Measurements from ENCODE around the gene WNT7A. TPM values are rescaled to one million over a fixed set of nuclear protein-coding genes. Genes with fewer than 3 reads are reported as not detected.

The WNT7A gene
- total and polyA plus RNA-seq, 2 donors (not counting 3 experiments of a cell fraction or from before 2014, with no cell fraction given): not detected

DNA sequence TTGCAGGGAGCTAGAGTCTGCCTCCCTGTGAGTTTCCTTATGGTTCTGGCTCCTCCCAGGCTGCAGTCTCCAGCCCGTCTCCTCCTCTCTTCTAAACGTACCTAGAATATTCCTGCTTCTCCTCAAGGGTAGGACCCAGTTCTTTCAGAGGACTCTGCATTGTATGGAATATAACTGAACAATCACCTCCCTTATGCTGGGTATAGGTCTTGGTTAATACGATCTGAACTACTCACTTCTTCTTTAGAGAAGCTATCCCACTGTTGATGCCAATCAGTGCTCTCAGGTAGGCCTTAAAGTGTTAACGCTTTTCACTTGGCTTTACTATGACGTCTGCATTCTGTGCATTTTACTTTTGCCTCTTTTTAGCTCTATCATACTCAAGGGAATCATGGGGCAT, 98.5 kb downstream of the WNT7A start:
- TF ChIP-seq MYC (IDR thresholded peaks at IDR 0.05; ENCODE audit: low read depth, low read length): no peak
- FAIRE-seq (no peak), DNase-seq (ENCODE audit: low read depth, low spot score) (no peak)
- ChIA-PET POLR2A (no interaction called here), CTCF (no interaction called here)
- no peak overlapping the region for H3K9ac ChIP-seq (replicated peaks; ENCODE audit: extremely low read depth, insufficient read depth, low read length)
- no peak overlapping the region for H3K27ac ChIP-seq (ENCODE audit: insufficient read depth, low read depth, low read length)
- H3K36me3 ChIP-seq (ENCODE audit: control insufficient read depth in 2 of 2, extremely low read depth in 1 of 2, insufficient read depth in 2 of 2, low read length in 2 of 2): no peaks in the 10 kb centered on the region
- H3K27me3 ChIP-seq (ENCODE audit: control insufficient read depth in 2 of 2, insufficient read depth in 2 of 2, low read length in 2 of 2): no peaks in the 10 kb centered on the region
- H3K79me2 ChIP-seq (ENCODE audit: control insufficient read depth, insufficient read depth, low read length): no peaks in the 10 kb centered on the region
- no peak overlapping the region for H3K4me2 ChIP-seq (ENCODE audit: insufficient read depth, low read length)
- dilution Hi-C loops (cut with MboI; ENCODE audit: extremely low pct_ligation_motif_present, low sequenced_read_pairs): no loop called here
- BruUV-seq (replicated peaks): no TSS peak
- no peaks in the 10 kb centered on the region for H3K9me3 ChIP-seq (replicated peaks; ENCODE audit: control insufficient read depth, insufficient read depth, low read length)
- intact Hi-C loops (cut with micrococcal nuclease): no loop called here
- no peak overlapping the region for H2AFZ ChIP-seq (ENCODE audit: low read depth, low read length)
- H3K4me3 ChIP-seq (replicated peaks in 1 of 3; ENCODE audit: insufficient read depth in 1 of 3, low read depth in 1 of 3, low read length in 3 of 3): no peak overlapping the region
- H3K4me1 ChIP-seq (ENCODE audit: control insufficient read depth, extremely low read depth, insufficient read depth, low read length): no peaks in the 10 kb centered on the region
- no peaks in the 10 kb centered on the region for H3K9me1 ChIP-seq (replicated peaks; ENCODE audit: control insufficient read depth, extremely low read depth, insufficient read depth, low read length)
- no peaks in the 10 kb centered on the region for H4K20me1 ChIP-seq (replicated peaks; ENCODE audit: control insufficient read depth, extremely low read depth, insufficient read depth, low read length)

DNA sequence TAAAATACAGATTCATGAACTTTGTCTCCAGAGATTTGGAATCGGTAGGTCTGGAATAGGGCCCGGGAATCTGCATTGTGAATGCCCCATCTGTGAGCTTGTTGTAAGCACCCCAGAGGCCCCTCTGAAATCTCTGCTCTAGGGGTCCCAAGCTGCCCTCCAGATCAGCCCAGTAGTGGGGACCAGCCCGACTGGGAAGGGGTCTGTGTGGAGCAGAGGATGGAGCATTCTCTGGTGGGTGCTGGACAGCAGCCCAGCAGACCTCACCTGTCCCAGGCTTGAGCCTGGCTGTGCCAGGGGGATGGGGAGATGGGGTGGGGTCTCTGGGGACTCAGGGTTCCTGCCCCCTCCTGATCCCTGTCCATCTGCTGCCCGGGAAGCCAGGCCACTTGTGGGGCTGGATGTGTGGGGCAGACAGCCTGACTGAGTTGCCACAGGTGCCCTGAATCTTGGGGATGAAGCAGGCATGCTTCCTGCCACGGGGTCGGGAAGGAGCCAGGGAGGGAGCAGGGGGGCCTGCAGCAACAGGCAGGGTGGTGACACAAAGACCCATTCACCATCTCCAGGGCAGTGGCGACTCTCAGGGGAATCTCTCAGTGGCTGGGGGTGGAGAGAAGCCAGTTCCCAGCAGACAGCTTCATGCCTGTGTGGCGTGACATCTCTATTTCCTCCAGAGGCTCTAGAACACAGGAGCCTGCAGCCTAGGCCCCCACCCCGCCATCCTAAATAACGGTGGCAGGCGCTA, 99.3 kb downstream of the WNT7A start:
- POLR2A ChIA-PET: no interaction called here
- Histone ChIP-seq H2AFZ (ENCODE audit: low read depth, low read length) (no peak overlapping the region), H3K9ac (replicated peaks; ENCODE audit: extremely low read depth, insufficient read depth, low read length) (no peak overlapping the region), H3K27ac (ENCODE audit: insufficient read depth, low read depth, low read length) (no peak overlapping the region), H3K4me3 (replicated peaks in 1 of 3; ENCODE audit: insufficient read depth in 1 of 3, low read depth in 1 of 3, low read length in 3 of 3) (no peak overlapping the region), H3K4me1 (ENCODE audit: control insufficient read depth, extremely low read depth, insufficient read depth, low read length) (no peaks in the 10 kb centered on the region), H3K9me3 (replicated peaks; ENCODE audit: control insufficient read depth, insufficient read depth, low read length) (no peaks in the 10 kb centered on the region), H3K9me1 (replicated peaks; ENCODE audit: control insufficient read depth, extremely low read depth, insufficient read depth, low read length) (no peaks in the 10 kb centered on the region), H3K79me2 (ENCODE audit: control insufficient read depth, insufficient read depth, low read length) (no peaks in the 10 kb centered on the region), H4K20me1 (replicated peaks; ENCODE audit: control insufficient read depth, extremely low read depth, insufficient read depth, low read length) (no peaks in the 10 kb centered on the region), H3K4me2 (ENCODE audit: insufficient read depth, low read length) (no peak overlapping the region), H3K36me3 (ENCODE audit: control insufficient read depth in 2 of 2, extremely low read depth in 1 of 2, insufficient read depth in 2 of 2, low read length in 2 of 2) (no peaks in the 10 kb centered on the region), H3K27me3 (ENCODE audit: control insufficient read depth in 2 of 2, insufficient read depth in 2 of 2, low read length in 2 of 2) (no peaks in the 10 kb centered on the region)
- dilution Hi-C loops (cut with MboI; ENCODE audit: extremely low pct_ligation_motif_present, low sequenced_read_pairs): no loop called here
- intact Hi-C loops (cut with micrococcal nuclease): no loop called here
- no TSS peak for BruUV-seq (replicated peaks)
- DNase-seq (ENCODE audit: low read depth, low spot score): no peak
- FAIRE-seq: no peak
- CTCF ChIA-PET: no interaction called here
- no peak for TF ChIP-seq FOS (IDR thresholded peaks at IDR 0.05; ENCODE audit: borderline replicate concordance, insufficient read depth, low read length)
- TF ChIP-seq MAX (IDR thresholded peaks at IDR 0.05; ENCODE audit: insufficient read depth, insufficient read length): no peak
- TF ChIP-seq MYC (IDR thresholded peaks at IDR 0.05; ENCODE audit: low read depth, low read length): no peak
- TF ChIP-seq GATA2 (IDR thresholded peaks at IDR 0.05; ENCODE audit: insufficient read depth, insufficient read length, low read depth, low read length): no peak
- TF ChIP-seq POLR2AphosphoS5 (IDR thresholded peaks at IDR 0.05; ENCODE audit: insufficient read depth, low read depth, low read length): no peak
- TF ChIP-seq POLR2A (IDR thresholded peaks at IDR 0.05; ENCODE audit: low read depth, low read length): no peak
- no peak for TF ChIP-seq EZH2 (IDR thresholded peaks at IDR 0.05; ENCODE audit: borderline replicate concordance, low read depth, low read length, severe bottlenecking)
- no peak for TF ChIP-seq JUN (IDR thresholded peaks at IDR 0.05; ENCODE audit: borderline replicate concordance, insufficient read depth, insufficient read length, low read depth)
- no peak for TF ChIP-seq CTCF (IDR thresholded peaks at IDR 0.05; ENCODE audit: extremely low read depth in 1 of 2, insufficient read depth in 1 of 2, low read depth in 1 of 2, low read length in 2 of 2)
